ENCODE data around the gene ABCA1. TPM values are rescaled to one million over a fixed set of nuclear protein-coding genes. Genes with fewer than 3 reads are reported as not detected.

ABCA1 gene
- total RNA-seq, 2 experiments from 2014 or later = 14.1 to 16.9 TPM

- Mint-ChIP-seq H3K36me3 (ENCODE audit: low read depth) (peaks cover 94% of the 10 kb centered on the region), H3K27ac (no peak overlapping the region)
- CTCF ChIA-PET = no interaction called here
Observed at GRCh38 chr9:104798209-104798995, 129.6 kb downstream of the ABCA1 start.

GRCh38 chr9:104795857-104796256, 132.1 kb downstream of the ABCA1 start:
- Histone ChIP-seq H3K36me3 (ENCODE audit: insufficient read depth, low read length) (peaks cover 13% of the 10 kb centered on the region), H3K27ac (ENCODE audit: low read depth in 1 of 2, low read length in 2 of 2) (no peak overlapping the region), H3K9me3 (ENCODE audit: control insufficient read depth in 1 of 2, insufficient read depth in 1 of 2, low read length in 2 of 2) (no peaks in the 10 kb centered on the region), H3K27me3 (ENCODE audit: control insufficient read depth in 1 of 2, insufficient read depth in 2 of 2, low read length in 2 of 2) (no peaks in the 10 kb centered on the region), H3K4me3 (ENCODE audit: low read length) (no peak overlapping the region), H3K4me1 (ENCODE audit: insufficient read depth, low read length) (no peaks in the 10 kb centered on the region)
- intact Hi-C loops (cut with DNase I, micrococcal nuclease) = no loop called here
- DNase-seq (no peak), ATAC-seq (ENCODE audit: poor library complexity) (no peak)
- Mint-ChIP-seq H3K36me3 (ENCODE audit: low read depth) (peaks cover 92% of the 10 kb centered on the region), H3K4me1 (ENCODE audit: low read depth) (no peaks in the 10 kb centered on the region), H3K9me3 (no peaks in the 10 kb centered on the region), H3K27me3 (no peaks in the 10 kb centered on the region), H3K27ac (no peak overlapping the region), H3K4me3 (no peak overlapping the region)
- no peak for TF ChIP-seq CTCF (IDR thresholded peaks at IDR 0.05)
- POLR2A ChIA-PET = no interaction called here
- CTCF ChIA-PET = no interaction called here

More at GRCh38 chr9:104798209-104798995, 129.6 kb downstream of the ABCA1 start:
- intact Hi-C loops (cut with DNase I, micrococcal nuclease) = no loop called here
- Histone ChIP-seq H3K36me3 (ENCODE audit: insufficient read depth, low read length) (peaks cover 15% of the 10 kb centered on the region), H3K4me1 (ENCODE audit: insufficient read depth, low read length) (no peaks in the 10 kb centered on the region), H3K27me3 (ENCODE audit: control insufficient read depth in 1 of 2, insufficient read depth in 2 of 2, low read length in 2 of 2) (no peaks in the 10 kb centered on the region), H3K27ac (ENCODE audit: low read depth in 1 of 2, low read length in 2 of 2) (no peak overlapping the region), H3K4me3 (ENCODE audit: low read length) (no peak overlapping the region), H3K9me3 (ENCODE audit: control insufficient read depth in 1 of 2, insufficient read depth in 1 of 2, low read length in 2 of 2) (no peaks in the 10 kb centered on the region)
- DNase-seq (no peak), ATAC-seq (ENCODE audit: poor library complexity) (no peak)
- Mint-ChIP-seq H3K4me3 (no peak overlapping the region), H3K9me3 (no peaks in the 10 kb centered on the region), H3K4me1 (ENCODE audit: low read depth) (no peaks in the 10 kb centered on the region), H3K27me3 (no peaks in the 10 kb centered on the region)
- TF ChIP-seq CTCF (IDR thresholded peaks at IDR 0.05) = no peak
- POLR2A ChIA-PET = no interaction called here

GRCh38 chr9:104795082-104795481, 132.9 kb downstream of the ABCA1 start:
- no peaks in the 10 kb centered on the region for H3K27me3 ChIP-seq (ENCODE audit: control insufficient read depth in 1 of 2, insufficient read depth in 2 of 2, low read length in 2 of 2)
- Mint-ChIP-seq H3K9me3 (no peaks in the 10 kb centered on the region), H3K36me3 (ENCODE audit: low read depth) (peaks cover 93% of the 10 kb centered on the region), H3K27ac (no peak overlapping the region), H3K4me3 (no peak overlapping the region), H3K27me3 (no peaks in the 10 kb centered on the region), H3K4me1 (ENCODE audit: low read depth) (no peaks in the 10 kb centered on the region)
- H3K27ac ChIP-seq (ENCODE audit: low read depth in 1 of 2, low read length in 2 of 2) = no peak overlapping the region
- ATAC-seq (ENCODE audit: poor library complexity) = no peak
- H3K4me1 ChIP-seq (ENCODE audit: insufficient read depth, low read length) = no peaks in the 10 kb centered on the region
- CTCF ChIA-PET = no interaction called here
- TF ChIP-seq CTCF (IDR thresholded peaks at IDR 0.05) = no peak
- POLR2A ChIA-PET = no interaction called here
- H3K9me3 ChIP-seq (ENCODE audit: control insufficient read depth in 1 of 2, insufficient read depth in 1 of 2, low read length in 2 of 2) = no peaks in the 10 kb centered on the region
- peaks cover 13% of the 10 kb centered on the region for H3K36me3 ChIP-seq (ENCODE audit: insufficient read depth, low read length)
- H3K4me3 ChIP-seq (ENCODE audit: low read length) = no peak overlapping the region
- intact Hi-C loops (cut with DNase I, micrococcal nuclease) = no loop called here
- DNase-seq = no peak
